ENCODE data around the gene POLDIP3. TPM values are rescaled to one million over a fixed set of nuclear protein-coding genes. Genes with fewer than 3 reads are reported as not detected.

Gene POLDIP3
- total and polyA plus RNA-seq, 11 donors: 13.0 to 42.7 (median 29.0) TPM

GRCh38 chr22:42649246-42650099, 34.8 kb upstream of the POLDIP3 start, which contains the start of gene CYB5R3:
Gene CYB5R3, minus strand, starts transcription at chr22:42649392. Its CDS starts 77 bp downstream, at chr22:42649315.
- Histone ChIP-seq H3K27ac (peak within 1 kb of the TSS; percentile 90 to 97 (median 96)), H3K9me3 (no peaks in the 10 kb centered on the region), H3K36me3 (no peaks in the 10 kb centered on the region), H3K4me1 (peaks cover 19 to 48% (median 41%) of the 10 kb centered on the region in 12 donors), H3K27me3 (no peaks in the 10 kb centered on the region), H3K4me3 (peak within 1 kb of the TSS; percentile 69 to 99 (median 94))
- intact Hi-C loops (cut with DNase I): loop anchor here in 3 of 10 donors (2.0 to 10.0 kb wide), 4 partner anchors 35 to 208 kb away; partner anchors contain the start of genes ARFGAP3 (in 1 of the 3) and POLDIP3 (in 1 of the 3)
- DNase-seq: peak; percentile 88 to 93 (median 91)
- 8 to 41% (median 16%) methylated on average over 15 to 81 of the region's 81 CpGs for WGBS, 4 donors
- peak; percentile 12 to 76 (median 70) for ATAC-seq
- TF ChIP-seq CTCF (IDR thresholded peaks at IDR 0.05): peak in 3 of 12 donors; percentile 6 to 39 (median 25)
- TF ChIP-seq POLR2A (IDR thresholded peaks at IDR 0.05): peak in 1 of 2 donors; percentile 54

- Histone ChIP-seq H3K9me3 (no peaks in the 10 kb centered on the region), H3K4me3 (peak overlapping the region; percentile 69 to 99 (median 94)), H3K36me3 (no peaks in the 10 kb centered on the region), H3K4me1 (peaks cover 27 to 57% (median 49%) of the 10 kb centered on the region in 12 donors), H3K27ac (peak overlapping the region; percentile 90 to 97 (median 96)), H3K27me3 (no peaks in the 10 kb centered on the region)
- 2 to 5% (median 3%) methylated on average over 29 to 49 of the region's 49 CpGs for WGBS, 4 donors
- ATAC-seq (peak in 3 of 4 donors; percentile 11 to 57 (median 49)), DNase-seq (peak in 3 of 5 donors; percentile 72 to 78 (median 75))
- TF ChIP-seq CTCF (IDR thresholded peaks at IDR 0.05) (no peak), POLR2A (IDR thresholded peaks at IDR 0.05) (peak in 1 of 2 donors; percentile 41)
- intact Hi-C loops (cut with DNase I): loop anchor here in 3 of 10 donors (2.0 to 5.0 kb wide), 3 partner anchors 34 to 209 kb away; partner anchors contain the start of genes ARFGAP3 (in 1 of the 3) and POLDIP3 (in 1 of the 3)
Measured at GRCh38 chr22:42648368-42649245, 33.9 kb upstream of the POLDIP3 start.

- TF ChIP-seq CTCF (IDR thresholded peaks at IDR 0.05) (no peak), POLR2A (IDR thresholded peaks at IDR 0.05) (no peak)
- no peaks in the 10 kb centered on the region for H3K27me3 ChIP-seq
- no peak for ATAC-seq
- H3K4me1 ChIP-seq: peaks cover 30 to 63% (median 55%) of the 10 kb centered on the region in 12 donors
- no peaks in the 10 kb centered on the region for H3K9me3 ChIP-seq
- H3K36me3 ChIP-seq: no peaks in the 10 kb centered on the region
- 68 to 80% (median 76%) methylated on average over 4 of the region's 4 CpGs for WGBS, 4 donors
- H3K4me3 ChIP-seq: peak overlapping the region; percentile 69 to 99 (median 94)
- peak overlapping the region in 11 of 12 donors; percentile 90 to 97 (median 95) for H3K27ac ChIP-seq
- intact Hi-C loops (cut with DNase I): loop anchor here in 3 of 10 donors (2.0 to 5.0 kb wide), 3 partner anchors 33 to 209 kb away; partner anchors contain the start of genes ARFGAP3 (in 1 of the 3) and POLDIP3 (in 1 of the 3)
- no peak for DNase-seq
Measured at GRCh38 chr22:42648017-42648367, 33.3 kb upstream of the POLDIP3 start.
